Testis (tissue), 2 donors: Measurements from ENCODE around the gene PLK3.

Experiments used
- POLR2A ChIP-seq: fragments of 450-650 bp; IDR thresholded peaks from one replicate; pipeline ENCODE4 v1.6.1; 2017; ENCODE audit warnings: antibody characterized with exemption, mild to moderate bottlenecking, moderate library complexity
- TF ChIP-seq, protein P1 (sequence below), 3 experiments: fragments of 450-650 bp in 2 of 3; fragments of 200-600 bp in 1 of 3; sonication (generic) in 1 of 3; IDR thresholded peaks; one replicate each; pipeline ENCODE4 v1.5.1; 2016 to 2019; ENCODE audit warnings: antibody characterized with exemption in 3 of 3, mild to moderate bottlenecking in 2 of 3, moderate library complexity in 1 of 3

DNA sequence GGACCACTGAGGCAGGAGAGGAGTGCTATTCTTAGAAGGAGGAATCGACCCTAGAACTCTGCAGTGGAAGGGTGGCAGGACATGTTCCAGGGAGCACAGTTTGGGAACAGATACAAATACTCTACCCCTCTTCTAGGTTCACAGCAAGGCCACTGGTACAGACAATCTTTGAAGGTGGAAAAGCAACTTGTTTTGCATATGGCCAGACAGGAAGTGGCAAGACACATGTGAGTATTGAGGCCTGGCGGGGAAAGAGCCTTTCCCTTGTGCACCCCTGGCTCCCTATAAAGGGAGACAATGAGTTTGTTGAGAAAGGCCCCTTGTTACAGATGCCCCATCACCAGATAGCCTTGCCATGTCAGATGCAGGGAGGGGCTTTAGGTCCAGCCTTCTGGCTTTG, 42.8 kb upstream of the PLK3 start:
- TF ChIP-seq, protein P1, sequence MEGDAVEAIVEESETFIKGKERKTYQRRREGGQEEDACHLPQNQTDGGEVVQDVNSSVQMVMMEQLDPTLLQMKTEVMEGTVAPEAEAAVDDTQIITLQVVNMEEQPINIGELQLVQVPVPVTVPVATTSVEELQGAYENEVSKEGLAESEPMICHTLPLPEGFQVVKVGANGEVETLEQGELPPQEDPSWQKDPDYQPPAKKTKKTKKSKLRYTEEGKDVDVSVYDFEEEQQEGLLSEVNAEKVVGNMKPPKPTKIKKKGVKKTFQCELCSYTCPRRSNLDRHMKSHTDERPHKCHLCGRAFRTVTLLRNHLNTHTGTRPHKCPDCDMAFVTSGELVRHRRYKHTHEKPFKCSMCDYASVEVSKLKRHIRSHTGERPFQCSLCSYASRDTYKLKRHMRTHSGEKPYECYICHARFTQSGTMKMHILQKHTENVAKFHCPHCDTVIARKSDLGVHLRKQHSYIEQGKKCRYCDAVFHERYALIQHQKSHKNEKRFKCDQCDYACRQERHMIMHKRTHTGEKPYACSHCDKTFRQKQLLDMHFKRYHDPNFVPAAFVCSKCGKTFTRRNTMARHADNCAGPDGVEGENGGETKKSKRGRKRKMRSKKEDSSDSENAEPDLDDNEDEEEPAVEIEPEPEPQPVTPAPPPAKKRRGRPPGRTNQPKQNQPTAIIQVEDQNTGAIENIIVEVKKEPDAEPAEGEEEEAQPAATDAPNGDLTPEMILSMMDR (IDR thresholded peaks at IDR 0.05): no peak
- TF ChIP-seq POLR2A: no peak
